Neural cell (in vitro differentiated cells): Measurements from ENCODE around the gene AVEN. TPM values are rescaled to one million over a fixed set of nuclear protein-coding genes. Genes with fewer than 3 reads are reported as not detected.

Experiments
- H2AFZ ChIP-seq: fragments of 200-600, 300-800 bp; sonication (generic), shearing (Covaris generic); 2 replicates; pipeline ENCODE4 v1.6.0; 2014; ENCODE audit warnings: low read depth, mild to moderate bottlenecking, antibody characterized with exemption, low read length, moderate library complexity
- H3F3A ChIP-seq: fragments of 200-600 bp; shearing (Covaris generic); 2 replicates; pipeline ENCODE4 v1.6.1; 2016; ENCODE audit warnings: mild to moderate bottlenecking, moderate library complexity, mixed read lengths, antibody characterized with exemption, low read length; ENCODE audit not compliant: insufficient read depth, poor library complexity, severe bottlenecking
- H3K27ac ChIP-seq: fragments of 200-600, 300-800 bp; sonication (generic), shearing (Covaris generic); 2 replicates; pipeline ENCODE4 v1.5.1; 2014; ENCODE audit warnings: mild to moderate bottlenecking, low read length, moderate library complexity
- H3K27me3 ChIP-seq: fragments of 300-800, 200-600 bp; sonication (generic), shearing (Covaris generic); 2 replicates; pipeline ENCODE4 v1.6.0; 2014; ENCODE audit warnings: mild to moderate bottlenecking, low read depth, low read length, moderate library complexity; ENCODE audit not compliant: insufficient read depth
- H3K36me3 ChIP-seq: fragments of 300-800, 200-600 bp; sonication (generic), shearing (Covaris generic); 2 replicates; pipeline ENCODE4 v1.5.1; 2014; ENCODE audit warnings: mild to moderate bottlenecking, antibody characterized with exemption, low read length, moderate library complexity; ENCODE audit not compliant: insufficient read depth
- H3K4me2 ChIP-seq: fragments of 300-800, 200-600 bp; sonication (generic), shearing (Covaris generic); 2 replicates; pipeline ENCODE4 v1.6.0; 2014; ENCODE audit warnings: mild to moderate bottlenecking, low read length
- H3K4me3 ChIP-seq: fragments of 300-800, 200-600 bp; sonication (generic), shearing (Covaris generic); 2 replicates; pipeline ENCODE4 v1.5.1; 2014; ENCODE audit warnings: mild to moderate bottlenecking, low read length, moderate library complexity
- H3K79me2 ChIP-seq: fragments of 200-600 bp; shearing (Covaris generic); replicated peaks from 2 replicates; pipeline ENCODE4 v1.6.0; 2014; ENCODE audit warnings: mild to moderate bottlenecking, low read length, moderate library complexity; ENCODE audit not compliant: insufficient read depth
- H3K9ac ChIP-seq: fragments of 300-800, 200-600 bp; sonication (generic), shearing (Covaris generic); 2 replicates; pipeline ENCODE4 v1.6.1; 2016; ENCODE audit warnings: mild to moderate bottlenecking, low read length, mixed read lengths
- H3K9me2 ChIP-seq: fragments of 200-600 bp; shearing (Covaris generic); 2 replicates; pipeline ENCODE4 v1.6.1; 2016; ENCODE audit warnings: mild to moderate bottlenecking, low read length, mixed read lengths; ENCODE audit not compliant: insufficient read depth
- H3K9me3 ChIP-seq: fragments of 200-600, 300-800 bp; sonication (generic), shearing (Covaris generic); 2 replicates; pipeline ENCODE4 v1.6.1; 2016; ENCODE audit warnings: mild to moderate bottlenecking, mixed run types, low read length, moderate library complexity, mixed read lengths
- H4K20me1 ChIP-seq: fragments of 200-600 bp; shearing (Covaris generic); 2 replicates; pipeline ENCODE4 v1.6.1; 2016; ENCODE audit warnings: mild to moderate bottlenecking, mixed run types; ENCODE audit not compliant: insufficient read depth
- CTCF ChIP-seq: fragments of 450-650 bp; IDR thresholded peaks from 2 replicates; pipeline ENCODE4 v1.5.1; 2014; ENCODE audit warnings: antibody characterized with exemption, mild to moderate bottlenecking, moderate library complexity; ENCODE audit not compliant: poor library complexity, severe bottlenecking
- EP300 ChIP-seq: fragments of 450-650 bp; conservative IDR thresholded peaks from 2 replicates; pipeline ENCODE4 v1.6.1; 2014; ENCODE audit warnings: antibody characterized with exemption, mild to moderate bottlenecking, moderate library complexity; ENCODE audit not compliant: poor library complexity, severe bottlenecking
- EZH2 ChIP-seq: fragments of 200-600, 300-800 bp; shearing (Covaris generic), sonication (generic); IDR thresholded peaks from 2 replicates; pipeline ENCODE4 v1.6.1; 2014; ENCODE audit warnings: antibody characterized with exemption, low read length, borderline replicate concordance, mild to moderate bottlenecking; ENCODE audit not compliant: insufficient read depth, poor library complexity, severe bottlenecking
- MXI1 ChIP-seq: fragments of 450-650 bp; conservative IDR thresholded peaks from 2 replicates; pipeline ENCODE4 v1.6.1; 2014; ENCODE audit warnings: antibody characterized with exemption, mild to moderate bottlenecking; ENCODE audit not compliant: poor library complexity, severe bottlenecking
- POLR2AphosphoS5 ChIP-seq: IDR thresholded peaks from 2 replicates; pipeline ENCODE4 v1.6.1; 2012
- RAD21 ChIP-seq: fragments of 450-650 bp; conservative IDR thresholded peaks from 2 replicates; pipeline ENCODE4 v1.6.1; 2014; ENCODE audit warnings: antibody characterized with exemption, mild to moderate bottlenecking, moderate library complexity
- REST ChIP-seq: IDR thresholded peaks from 2 replicates; pipeline ENCODE4 v1.6.1; 2012; ENCODE audit warnings: borderline replicate concordance
- SMC3 ChIP-seq: fragments of 450-650 bp; conservative IDR thresholded peaks from 2 replicates; pipeline ENCODE4 v1.6.1; 2014; ENCODE audit warnings: antibody characterized with exemption, mild to moderate bottlenecking, moderate library complexity; ENCODE audit not compliant: poor library complexity
- TAF1 ChIP-seq: IDR thresholded peaks from 2 replicates; pipeline ENCODE4 v1.6.1; 2012; ENCODE audit warnings: low read depth
- polyA plus RNA-seq: library from polyadenylated mRNA; depleted of rRNA; stranded (reverse); fragments of >200 nt; gene quantifications from 2 replicates; pipeline ENCODE4 v1.2.3, GENCODE V29; 2014

The AVEN gene
- polyA plus RNA-seq, 1 donor from 2014 or later = 14.1 TPM

- Histone ChIP-seq H3K79me2 (no peaks in the 10 kb centered on the region), H3F3A (no peaks in the 10 kb centered on the region)
- TF ChIP-seq CTCF = no peak
- TF ChIP-seq RAD21 = no peak
These were observed 82.6 kb downstream of the AVEN start for GRCh38 chr15:33956397-33956796.

GRCh38 chr15:33955945-33956344, 83.1 kb downstream of the AVEN start:
- Histone ChIP-seq H3K27ac (no peak overlapping the region), H3K36me3 (no peaks in the 10 kb centered on the region), H3K4me3 (no peak overlapping the region), H3K9me2 (no peaks in the 10 kb centered on the region), H3K9ac (no peak overlapping the region), H2AFZ (no peak overlapping the region), H3K9me3 (no peaks in the 10 kb centered on the region), H3F3A (no peaks in the 10 kb centered on the region), H3K79me2 (no peaks in the 10 kb centered on the region), H3K4me2 (no peak overlapping the region), H4K20me1 (no peaks in the 10 kb centered on the region), H3K27me3 (no peaks in the 10 kb centered on the region)
- TF ChIP-seq SMC3 = no peak
- no peak for TF ChIP-seq EP300
- no peak for TF ChIP-seq RAD21
- TF ChIP-seq EZH2 = no peak
- TF ChIP-seq POLR2AphosphoS5 = no peak
- no peak for TF ChIP-seq TAF1
- no peak for TF ChIP-seq REST
- TF ChIP-seq MXI1 = no peak
- TF ChIP-seq CTCF = no peak

More at GRCh38 chr15:33956397-33956796, 82.6 kb downstream of the AVEN start:
- Histone ChIP-seq H3K4me2 (no peak overlapping the region), H3K9me3 (no peaks in the 10 kb centered on the region), H2AFZ (no peak overlapping the region), H3K27me3 (no peaks in the 10 kb centered on the region), H4K20me1 (no peaks in the 10 kb centered on the region), H3K36me3 (no peaks in the 10 kb centered on the region), H3K9ac (no peak overlapping the region), H3K27ac (no peak overlapping the region), H3K9me2 (no peaks in the 10 kb centered on the region), H3K4me3 (no peak overlapping the region)
